HepG2 (cell line): ENCODE measurements around the gene TJAP1. TPM values are rescaled to one million over a fixed set of nuclear protein-coding genes. Genes with fewer than 3 reads are reported as not detected.

Source experiments
- ATAC-seq: fragments of 200-7000 bp; cut with Tn5 transposase; 3 replicates; pipeline ENCODE4 v1.9.1; 2020; ENCODE audit warnings: mild to moderate bottlenecking, moderate library complexity
- BruUV-seq: library from RNA; stranded (reverse); fragments of 400-500 nt; replicated peaks from 2 replicates; lab custom pipeline; 2021; lab: Mats Ljungman, UMichigan
- CTCF ChIA-PET: fragments of 300-600 bp; formaldehyde crosslinking; extraction: SDS; loops from one replicate; lab custom pipeline; 2021; ENCODE audit warnings: low total read pairs, inconsistent platforms, low intra/inter-chr PET ratio; lab: Yijun Ruan, JAX
- POLR2A ChIA-PET: fragments of 350-600 bp; sonication (Branson Sonifier 250); formaldehyde crosslinking; loops from one replicate; lab custom pipeline; 2020; ENCODE audit warnings: antibody characterized with exemption, inconsistent platforms; lab: Yijun Ruan, JAX
- DNase-seq: peaks from one replicate; pipeline ENCODE4 v3.0.0-alpha.2; 2015; ENCODE audit warnings: low spot score
- FAIRE-seq: peaks from 3 replicates; lab custom pipeline; 2011; peaks lifted over from hg19 to GRCh38; lab: Jason Lieb, UNC
- H2AFZ ChIP-seq: one replicate; pipeline ENCODE4 v1.6.1; 2011; ENCODE audit warnings: low read length, inconsistent platforms
- H3K27ac ChIP-seq: fragments of 300-600 bp; 3 replicates; pipeline ENCODE4 v1.8.0; 2011; ENCODE audit warnings: mixed run types, mild to moderate bottlenecking, mixed read lengths, low read length, inconsistent platforms; ENCODE audit not compliant: insufficient read depth; ENCODE audit errors: extremely low read length
- H3K27me3 ChIP-seq, 2 experiments: fragments of 200-600 bp in 1 of 2; 2 replicates in 1 of 2; 3 replicates in 1 of 2; pipeline versions ENCODE4 v1.6.0 to v1.8.0; 2011; ENCODE audit warnings: low read length in 2 of 2, mild to moderate bottlenecking in 2 of 2, moderate library complexity in 2 of 2, inconsistent platforms in 1 of 2; ENCODE audit not compliant: insufficient read depth in 2 of 2, control insufficient read depth in 1 of 2
- H3K36me3 ChIP-seq, 2 experiments: fragments of 200-600 bp in 1 of 2; replicated peaks in 1 of 2; 2 replicates in 1 of 2; 3 replicates in 1 of 2; pipeline versions ENCODE4 v1.5.1 to v1.8.0; 2011; ENCODE audit warnings: low read length in 2 of 2, inconsistent platforms in 1 of 2; ENCODE audit not compliant: insufficient read depth in 2 of 2, control insufficient read depth in 1 of 2
- H3K4me1 ChIP-seq: 2 replicates; pipeline ENCODE4 v1.5.1; 2012; ENCODE audit warnings: low read length, inconsistent platforms; ENCODE audit not compliant: insufficient read depth
- H3K4me2 ChIP-seq: 2 replicates; pipeline ENCODE4 v1.6.0; 2011; ENCODE audit warnings: low read depth, low read length, inconsistent platforms
- H3K4me3 ChIP-seq, 3 experiments: fragments of 200-600 bp in 1 of 3; sonication (generic), shearing (Covaris generic) in 1 of 3; replicated peaks in 1 of 3; 2 replicates each; pipeline ENCODE4 v1.5.1; 2011 to 2016; ENCODE audit warnings: low read length in 3 of 3, inconsistent platforms in 2 of 3, low read depth in 2 of 3, mild to moderate bottlenecking in 2 of 3, control low read depth in 1 of 3, mixed read lengths in 1 of 3; ENCODE audit not compliant: insufficient read depth in 1 of 3
- H3K79me2 ChIP-seq: one replicate; pipeline ENCODE4 v1.6.1; 2011; ENCODE audit warnings: low read length, inconsistent platforms; ENCODE audit not compliant: insufficient read depth
- H3K9ac ChIP-seq: 2 replicates; pipeline ENCODE4 v1.6.0; 2011; ENCODE audit warnings: mild to moderate bottlenecking, low read depth, low read length, inconsistent platforms; ENCODE audit not compliant: insufficient read depth
- H3K9me3 ChIP-seq: 2 replicates; pipeline ENCODE4 v1.5.1; 2012; ENCODE audit warnings: mild to moderate bottlenecking, low read length
- H4K20me1 ChIP-seq: 2 replicates; pipeline ENCODE4 v1.6.0; 2011; ENCODE audit warnings: inconsistent platforms, mild to moderate bottlenecking, low read length, moderate library complexity; ENCODE audit not compliant: insufficient read depth
- AGO2 ChIP-seq: fragments of 200-400 bp; formaldehyde crosslinking; optimal IDR thresholded peaks from 2 replicates; pipeline ENCODE3; 2017; ENCODE audit warnings: mild to moderate bottlenecking, low read depth, low read length, moderate library complexity
- IRX3 ChIP-seq: sonication (generic); formaldehyde crosslinking; IDR thresholded peaks from 2 replicates; pipeline ENCODE4 v1.8.1; 2023; ENCODE audit warnings: mild to moderate bottlenecking, low read depth, missing genetic modification reagents, borderline replicate concordance
- ZNF746 ChIP-seq: sonication (generic); formaldehyde crosslinking; IDR thresholded peaks from 2 replicates; pipeline ENCODE4 v1.8.0; 2022; ENCODE audit warnings: mild to moderate bottlenecking, missing genetic modification reagents
- WGBS: methylation state at CpG from one replicate; pipeline ENCODE4 v1.1.6; 2017; ENCODE audit warnings: low lambda C conversion rate; 5-methylcytosine and 5-hydroxymethylcytosine counted together
- in situ Hi-C: cut with HindIII; loops from 2 replicates; pipeline ENCODE4 v1.10.0; 2017; ENCODE audit warnings: low pct_unique_long_range_greater_than_20kb; ENCODE audit not compliant: extremely low pct_ligation_motif_present
- intact Hi-C: fragments of 100-400 bp; cut with micrococcal nuclease; formaldehyde crosslinking; loops from one replicate; pipeline ENCODE4 v1.10.0; 2022; ENCODE audit not compliant: unreplicated experiment
- polyA plus RNA-seq, 8 experiments: library from polyadenylated mRNA; depleted of rRNA in 3 of 8; stranded (reverse) in 7 of 8; unstranded in 1 of 8; fragments of >200 nt; fragmentation: Illumina TruSeq in 4 of 8; extraction: Trizol in 4 of 8; gene quantifications; 2 replicates each; pipeline versions ENCODE4 v1.2.1 to v1.2.3, GENCODE V29; 2011 to 2016; ENCODE audit warnings: low read depth in 4 of 8, missing spikeins in 1 of 8, mixed read lengths in 1 of 8; ENCODE audit not compliant: insufficient read depth in 1 of 8
- total RNA-seq, 5 experiments: library from RNA; depleted of rRNA; stranded (reverse); fragments of >200 nt; fragmentation: Illumina TruSeq; extraction: Trizol; gene quantifications; 2 replicates each; pipeline ENCODE4 v1.2.3, GENCODE V29; 2016; ENCODE audit warnings: low read depth in 1 of 5
- TF ChIP-seq, protein P1 (sequence below): sonication (generic); formaldehyde crosslinking; IDR thresholded peaks from 2 replicates; pipeline ENCODE4 v1.5.1; 2020; ENCODE audit warnings: mild to moderate bottlenecking, missing genetic modification reagents, moderate library complexity

The TJAP1 gene
- total and polyA plus RNA-seq, 2 of the 13 experiments (the other 11 are each of a cell fraction or from before 2014, with no cell fraction given): 15.7 to 41.6 TPM

DNA sequence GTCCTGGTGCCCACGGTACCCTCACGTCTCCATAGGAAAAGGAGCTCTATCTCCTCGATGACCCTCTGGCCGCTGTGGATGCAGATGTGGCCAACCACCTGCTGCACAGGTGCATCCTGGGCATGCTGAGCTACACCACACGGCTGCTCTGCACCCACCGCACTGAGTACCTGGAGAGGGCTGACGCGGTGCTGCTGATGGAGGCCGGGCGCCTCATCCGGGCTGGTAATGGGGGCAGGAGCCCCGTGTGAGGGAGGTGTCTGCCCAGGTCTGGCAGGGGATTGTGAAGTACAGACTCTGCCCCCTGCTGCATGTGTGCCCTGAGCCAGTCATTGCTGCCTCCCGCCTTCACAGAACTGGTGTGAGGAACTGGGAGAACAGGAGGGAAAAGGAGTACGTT lies 34.4 kb upstream of the TJAP1 start:
- Histone ChIP-seq H3K4me3 (no peak overlapping the region), H4K20me1 (no peaks in the 10 kb centered on the region), H3K4me1 (peaks cover under 1% of the 10 kb centered on the region; the same call in 1 of the 2 replicates), H3K79me2 (no peaks in the 10 kb centered on the region), H3K36me3 (peaks cover 24 to 41% of the 10 kb centered on the region in 2 experiments), H2AFZ (no peak overlapping the region), H3K9ac (no peak overlapping the region), H3K27me3 (no peaks in the 10 kb centered on the region), H3K4me2 (no peak overlapping the region), H3K9me3 (no peaks in the 10 kb centered on the region), H3K27ac (no peak overlapping the region)
- CTCF ChIA-PET: no interaction called here
- FAIRE-seq (no peak), ATAC-seq (no peak), DNase-seq (no peak)
- no TSS peak for BruUV-seq
- TF ChIP-seq, protein P1, sequence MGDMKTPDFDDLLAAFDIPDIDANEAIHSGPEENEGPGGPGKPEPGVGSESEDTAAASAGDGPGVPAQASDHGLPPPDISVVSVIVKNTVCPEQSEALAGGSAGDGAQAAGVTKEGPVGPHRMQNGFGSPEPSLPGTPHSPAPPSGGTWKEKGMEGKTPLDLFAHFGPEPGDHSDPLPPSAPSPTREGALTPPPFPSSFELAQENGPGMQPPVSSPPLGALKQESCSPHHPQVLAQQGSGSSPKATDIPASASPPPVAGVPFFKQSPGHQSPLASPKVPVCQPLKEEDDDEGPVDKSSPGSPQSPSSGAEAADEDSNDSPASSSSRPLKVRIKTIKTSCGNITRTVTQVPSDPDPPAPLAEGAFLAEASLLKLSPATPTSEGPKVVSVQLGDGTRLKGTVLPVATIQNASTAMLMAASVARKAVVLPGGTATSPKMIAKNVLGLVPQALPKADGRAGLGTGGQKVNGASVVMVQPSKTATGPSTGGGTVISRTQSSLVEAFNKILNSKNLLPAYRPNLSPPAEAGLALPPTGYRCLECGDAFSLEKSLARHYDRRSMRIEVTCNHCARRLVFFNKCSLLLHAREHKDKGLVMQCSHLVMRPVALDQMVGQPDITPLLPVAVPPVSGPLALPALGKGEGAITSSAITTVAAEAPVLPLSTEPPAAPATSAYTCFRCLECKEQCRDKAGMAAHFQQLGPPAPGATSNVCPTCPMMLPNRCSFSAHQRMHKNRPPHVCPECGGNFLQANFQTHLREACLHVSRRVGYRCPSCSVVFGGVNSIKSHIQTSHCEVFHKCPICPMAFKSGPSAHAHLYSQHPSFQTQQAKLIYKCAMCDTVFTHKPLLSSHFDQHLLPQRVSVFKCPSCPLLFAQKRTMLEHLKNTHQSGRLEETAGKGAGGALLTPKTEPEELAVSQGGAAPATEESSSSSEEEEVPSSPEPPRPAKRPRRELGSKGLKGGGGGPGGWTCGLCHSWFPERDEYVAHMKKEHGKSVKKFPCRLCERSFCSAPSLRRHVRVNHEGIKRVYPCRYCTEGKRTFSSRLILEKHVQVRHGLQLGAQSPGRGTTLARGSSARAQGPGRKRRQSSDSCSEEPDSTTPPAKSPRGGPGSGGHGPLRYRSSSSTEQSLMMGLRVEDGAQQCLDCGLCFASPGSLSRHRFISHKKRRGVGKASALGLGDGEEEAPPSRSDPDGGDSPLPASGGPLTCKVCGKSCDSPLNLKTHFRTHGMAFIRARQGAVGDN (CRISPR knock-in tag): peak; percentile 18; the same call in 1 of the 2 replicates
- no peak for TF ChIP-seq IRX3 (CRISPR knock-in tag)
- no peak for TF ChIP-seq ZNF746 (CRISPR knock-in tag)
- TF ChIP-seq AGO2: peak; percentile 40
- in situ Hi-C loops: no loop called here
- intact Hi-C loops: no loop called here
- POLR2A ChIA-PET: interaction anchor here (2.0 kb wide), 1 partner anchor 16 kb away, joined by 5 read pairs; the partner anchor contains the start of gene ABCC10
- WGBS: 92% methylated on average over 14 of the region's 14 CpGs
